Endodermal cell (in vitro differentiated cells): ENCODE data around the gene EPS8L2. TPM values are rescaled to one million over a fixed set of nuclear protein-coding genes. Genes with fewer than 3 reads are reported as not detected.
A peak's percentile ranks its signal among the peaks of the same experiment; 100 is the strongest.

Source experiments
- DNase-seq: peaks from one replicate; pipeline ENCODE4 v3.0.0-alpha.2; 2017
- H3K27ac ChIP-seq: 2 replicates; pipeline ENCODE4 v1.5.1; 2013; ENCODE audit warnings: mild to moderate bottlenecking, low read depth, low read length, moderate library complexity
- H3K27me3 ChIP-seq: 2 replicates; pipeline ENCODE4 v1.6.1; 2013; ENCODE audit warnings: mild to moderate bottlenecking, low read length, moderate library complexity; ENCODE audit not compliant: insufficient read depth, control insufficient read depth, poor library complexity, severe bottlenecking
- H3K36me3 ChIP-seq: 2 replicates; pipeline ENCODE4 v1.7.0; 2013; ENCODE audit warnings: mild to moderate bottlenecking, low read length, moderate library complexity; ENCODE audit not compliant: control insufficient read depth, insufficient read depth
- H3K4me1 ChIP-seq: one replicate; pipeline ENCODE4 v1.7.0; 2013; ENCODE audit warnings: low read length; ENCODE audit not compliant: control insufficient read depth, insufficient read depth
- H3K4me3 ChIP-seq: 2 replicates; pipeline ENCODE4 v1.5.1; 2013; ENCODE audit warnings: mild to moderate bottlenecking, low read length, moderate library complexity
- H3K9ac ChIP-seq: 2 replicates; pipeline ENCODE4 v1.6.1; 2013; ENCODE audit warnings: mild to moderate bottlenecking, low read length, moderate library complexity; ENCODE audit not compliant: poor library complexity, severe bottlenecking; ENCODE audit errors: extremely low read depth
- H3K9me3 ChIP-seq: 2 replicates; pipeline ENCODE4 v1.6.1; 2013; ENCODE audit warnings: mild to moderate bottlenecking, low read length, moderate library complexity; ENCODE audit not compliant: control insufficient read depth
- H3K27ac Mint-ChIP-seq: 2 replicates; pipeline ENCODE4 v1.8.0; 2020; ENCODE audit warnings: mixed read lengths
- H3K27me3 Mint-ChIP-seq: 2 replicates; pipeline ENCODE4 v1.8.0; 2021; ENCODE audit warnings: mild to moderate bottlenecking, mixed read lengths; ENCODE audit not compliant: insufficient read depth
- H3K36me3 Mint-ChIP-seq: 2 replicates; pipeline ENCODE4 v1.8.0; 2020; ENCODE audit warnings: low read depth, mixed read lengths
- H3K4me1 Mint-ChIP-seq: 2 replicates; pipeline ENCODE4 v1.8.0; 2020; ENCODE audit warnings: mixed read lengths
- H3K4me3 Mint-ChIP-seq: 2 replicates; pipeline ENCODE4 v1.8.0; 2020; ENCODE audit warnings: mild to moderate bottlenecking, moderate library complexity, mixed read lengths
- H3K9me3 Mint-ChIP-seq: 2 replicates; pipeline ENCODE4 v1.8.0; 2020; ENCODE audit warnings: mild to moderate bottlenecking, mixed read lengths
- WGBS, 2 experiments: methylation state at CpG; one replicate each; pipeline versions ENCODE4 v1.1.5 to v1.1.7; 2013; ENCODE audit warnings: missing lambda C conversion rate in 2 of 2, mixed read lengths in 1 of 2; ENCODE audit not compliant: insufficient coverage in 1 of 2, insufficient read length in 1 of 2; 5-methylcytosine and 5-hydroxymethylcytosine counted together
- total RNA-seq, 2 donors: library from RNA; stranded (reverse); fragmentation: NEBNext Ultra II Directional in 1 of 2; extraction: Animal tissue kit (Norgen Biotek cat#: 25700) in 1 of 2; gene quantifications; 2 replicates in 1 of 2; 3 replicates in 1 of 2; pipeline ENCODE4 v1.2.1, GENCODE V29; 2021
- TF ChIP-seq, protein P1 (sequence below): fragments of 200-600 bp; sonication (generic); conservative IDR thresholded peaks from 2 replicates; pipeline ENCODE4 v1.5.0; 2021; ENCODE audit warnings: antibody characterized with exemption, mild to moderate bottlenecking

Gene EPS8L2
- total RNA-seq, 2 donors from 2014 or later: 26.2 to 28.0 TPM

DNA sequence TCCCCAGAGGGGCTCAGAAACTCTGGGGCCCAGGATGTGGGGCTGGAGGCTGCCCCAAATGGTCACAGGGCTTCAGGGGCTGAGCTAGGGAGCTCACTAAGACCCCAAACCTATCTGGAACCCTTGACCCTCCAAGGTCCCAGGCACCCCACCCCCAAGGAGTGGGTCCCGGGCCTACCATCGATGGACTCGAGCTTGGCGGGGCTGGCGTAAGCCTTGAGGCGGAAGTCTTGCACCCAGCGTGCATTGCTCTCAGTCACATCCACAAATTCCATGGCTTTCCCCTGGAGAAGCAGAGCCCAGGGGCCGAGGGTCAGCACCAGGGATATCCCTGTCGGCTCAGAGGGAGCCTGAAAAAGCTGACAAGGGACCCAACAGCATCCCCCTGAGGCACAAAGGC, 67.8 kb downstream of the EPS8L2 start:
- Histone ChIP-seq H3K9me3 (no peaks in the 10 kb centered on the region), H3K9ac (no peak overlapping the region), H3K27me3 (no peaks in the 10 kb centered on the region), H3K36me3 (peaks cover 28% of the 10 kb centered on the region), H3K4me1 (peaks cover 8% of the 10 kb centered on the region), H3K27ac (no peak overlapping the region), H3K4me3 (no peak overlapping the region)
- 94 to 98% methylated on average over 9 of the region's 9 CpGs for WGBS, 2 experiments
- Mint-ChIP-seq H3K27ac (no peak overlapping the region), H3K9me3 (no peaks in the 10 kb centered on the region), H3K4me1 (peaks cover 8% of the 10 kb centered on the region), H3K36me3 (peaks cover 22% of the 10 kb centered on the region), H3K4me3 (no peak overlapping the region), H3K27me3 (no peaks in the 10 kb centered on the region)
- TF ChIP-seq, protein P1, sequence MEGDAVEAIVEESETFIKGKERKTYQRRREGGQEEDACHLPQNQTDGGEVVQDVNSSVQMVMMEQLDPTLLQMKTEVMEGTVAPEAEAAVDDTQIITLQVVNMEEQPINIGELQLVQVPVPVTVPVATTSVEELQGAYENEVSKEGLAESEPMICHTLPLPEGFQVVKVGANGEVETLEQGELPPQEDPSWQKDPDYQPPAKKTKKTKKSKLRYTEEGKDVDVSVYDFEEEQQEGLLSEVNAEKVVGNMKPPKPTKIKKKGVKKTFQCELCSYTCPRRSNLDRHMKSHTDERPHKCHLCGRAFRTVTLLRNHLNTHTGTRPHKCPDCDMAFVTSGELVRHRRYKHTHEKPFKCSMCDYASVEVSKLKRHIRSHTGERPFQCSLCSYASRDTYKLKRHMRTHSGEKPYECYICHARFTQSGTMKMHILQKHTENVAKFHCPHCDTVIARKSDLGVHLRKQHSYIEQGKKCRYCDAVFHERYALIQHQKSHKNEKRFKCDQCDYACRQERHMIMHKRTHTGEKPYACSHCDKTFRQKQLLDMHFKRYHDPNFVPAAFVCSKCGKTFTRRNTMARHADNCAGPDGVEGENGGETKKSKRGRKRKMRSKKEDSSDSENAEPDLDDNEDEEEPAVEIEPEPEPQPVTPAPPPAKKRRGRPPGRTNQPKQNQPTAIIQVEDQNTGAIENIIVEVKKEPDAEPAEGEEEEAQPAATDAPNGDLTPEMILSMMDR: no peak
- DNase-seq: no peak

DNA sequence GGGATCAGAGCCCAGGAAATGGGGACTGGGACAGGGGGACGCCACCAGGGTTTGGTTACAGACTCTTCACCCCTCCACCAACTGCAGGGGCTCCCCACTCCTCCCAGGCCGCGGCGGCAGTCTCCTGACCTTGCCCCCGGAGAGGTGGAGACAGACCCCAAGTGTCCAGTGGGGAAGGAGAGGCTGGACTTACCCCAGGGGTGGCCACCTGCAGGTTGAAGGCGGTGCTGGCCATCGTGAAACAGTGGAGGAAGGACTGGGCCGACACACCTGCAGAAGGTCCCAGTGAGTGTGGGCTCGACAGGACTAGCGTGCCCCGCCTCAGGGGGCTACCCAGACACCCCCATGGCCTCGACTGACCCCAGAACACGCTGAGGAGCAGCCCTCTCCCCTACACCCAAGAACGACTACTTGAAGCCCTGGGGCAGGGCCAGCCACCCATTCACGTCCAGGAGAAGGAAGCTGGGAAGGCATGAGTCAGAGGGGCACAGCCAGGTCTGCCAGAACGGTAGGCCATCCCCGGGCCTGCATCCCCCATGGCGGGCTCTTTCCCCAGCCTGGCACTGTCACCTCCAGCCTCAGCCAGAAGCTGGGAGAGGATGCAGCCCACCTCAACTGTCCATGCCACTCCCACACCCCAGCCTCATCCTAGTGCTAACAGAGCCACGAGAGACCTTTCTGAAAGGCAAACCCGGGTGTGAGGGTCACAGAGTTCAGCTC, 69.0 kb downstream of the EPS8L2 start:
- TF ChIP-seq, protein P1: peak; percentile 24

DNA sequence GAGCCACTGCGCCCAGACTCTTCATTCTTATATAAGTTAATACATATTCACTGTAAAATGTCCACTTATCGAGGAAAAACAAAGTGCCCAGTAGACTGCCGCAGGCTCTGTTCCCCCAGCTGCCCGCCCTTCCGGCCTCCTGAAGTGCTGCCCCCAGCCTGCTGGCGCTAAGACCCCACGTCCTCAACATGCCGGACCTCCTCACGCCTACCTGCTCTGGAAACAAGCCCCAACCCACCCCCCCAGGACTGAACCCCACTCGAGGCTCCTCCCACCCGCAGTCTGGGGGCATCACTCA, 70.2 kb downstream of the EPS8L2 start:
- peaks cover 8% of the 10 kb centered on the region for H3K4me1 ChIP-seq
- no peaks in the 10 kb centered on the region for H3K27me3 ChIP-seq
- H3K27ac Mint-ChIP-seq: peak overlapping the region; percentile 58
- H3K36me3 Mint-ChIP-seq: peaks cover 11% of the 10 kb centered on the region
- H3K9me3 ChIP-seq: no peaks in the 10 kb centered on the region
- peak overlapping the region; percentile 85 for H3K4me3 ChIP-seq
- H3K36me3 ChIP-seq: peaks cover 26% of the 10 kb centered on the region
- H3K27me3 Mint-ChIP-seq: no peaks in the 10 kb centered on the region
- no peak for DNase-seq
- 33 to 75% methylated on average over 2 to 11 of the region's 11 CpGs for WGBS, 2 experiments
- H3K9ac ChIP-seq: peak overlapping the region; percentile 63
- H3K4me1 Mint-ChIP-seq: peaks cover 8% of the 10 kb centered on the region
- H3K9me3 Mint-ChIP-seq: no peaks in the 10 kb centered on the region
- TF ChIP-seq, protein P1: no peak
- peak overlapping the region; percentile 75 for H3K4me3 Mint-ChIP-seq
- H3K27ac ChIP-seq: no peak overlapping the region

More for the DNA sequence above, 69.0 kb downstream of the EPS8L2 start:
- H3K27me3 Mint-ChIP-seq: no peaks in the 10 kb centered on the region
- H3K9me3 Mint-ChIP-seq: no peaks in the 10 kb centered on the region
- H3K36me3 Mint-ChIP-seq: peaks cover 19% of the 10 kb centered on the region
- peak overlapping the region; percentile 75 for H3K4me3 Mint-ChIP-seq
- Histone ChIP-seq H3K4me1 (peaks cover 8% of the 10 kb centered on the region), H3K9me3 (no peaks in the 10 kb centered on the region), H3K9ac (no peak overlapping the region), H3K36me3 (peaks cover 29% of the 10 kb centered on the region), H3K27ac (no peak overlapping the region), H3K4me3 (no peak overlapping the region), H3K27me3 (no peaks in the 10 kb centered on the region)
- peaks cover 8% of the 10 kb centered on the region for H3K4me1 Mint-ChIP-seq
- no peak for DNase-seq
- H3K27ac Mint-ChIP-seq: no peak overlapping the region
- WGBS, 2 experiments: 92 to 93% methylated on average over 7 to 20 of the region's 20 CpGs
